Posterior vena cava (tissue), 2 donors: ENCODE results near the gene GNG12. TPM values are rescaled to one million over a fixed set of nuclear protein-coding genes. Genes with fewer than 3 reads are reported as not detected.
A peak's percentile ranks its signal among the peaks of the same experiment; 100 is the strongest.

ENCODE experiments used
- DNase-seq: peaks from one replicate; pipeline ENCODE4 v3.0.0-alpha.2; 2020; ENCODE audit warnings: low spot score
- intact Hi-C, 2 donors: fragments of 100-400 bp; cut with DNase I; formaldehyde crosslinking; loops; one replicate each; pipeline versions ENCODE4 v1.14.1 to v1.14.2; 2022 to 2023
- total RNA-seq, 2 donors: library from RNA; stranded (reverse); fragmentation: NEBNext Ultra II Directional; extraction: Animal tissue kit (Norgen Biotek cat#: 25700); gene quantifications; one replicate each; pipeline ENCODE4 v1.2.1, GENCODE V29; 2021
- donor health status: DM: yes; HTN: yes; CAD: no.
- donor health status: DM: yes; HTN: yes; CAD: no.

Gene GNG12
- total RNA-seq, 2 donors from 2014 or later, result 165 to 166 TPM

GRCh38 chr1:67769633-67770256, 63.5 kb downstream of the GNG12 start:
- DNase-seq, result no peak
- intact Hi-C loops, result loop anchor here (10.0 kb wide), 2 partner anchors 65 to 345 kb away; partner anchors contain the start of gene GNG12 (in 1 of the 2)

DNA sequence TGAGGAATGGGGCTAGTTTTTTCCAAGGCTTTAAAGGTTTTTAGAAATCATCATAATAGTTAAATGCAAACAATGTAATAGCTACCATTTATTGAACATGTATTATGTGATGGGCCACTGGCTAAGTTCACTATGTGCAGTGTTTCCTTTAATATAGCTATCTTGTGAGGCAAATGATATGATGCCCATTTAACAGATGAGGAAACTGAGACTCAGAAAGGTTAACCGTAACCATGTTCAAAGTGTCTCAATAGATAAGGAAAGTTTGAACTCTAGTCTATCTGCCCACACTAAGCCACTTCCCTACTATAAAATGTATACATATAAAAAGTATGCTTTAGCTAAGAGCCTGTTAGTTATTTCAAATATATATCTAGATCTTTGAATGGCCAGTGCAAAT, 64.8 kb downstream of the GNG12 start:
- intact Hi-C loops, result loop anchor here (10.0 kb wide), 2 partner anchors 66 to 346 kb away; partner anchors contain the start of gene GNG12 (in 1 of the 2)

DNA sequence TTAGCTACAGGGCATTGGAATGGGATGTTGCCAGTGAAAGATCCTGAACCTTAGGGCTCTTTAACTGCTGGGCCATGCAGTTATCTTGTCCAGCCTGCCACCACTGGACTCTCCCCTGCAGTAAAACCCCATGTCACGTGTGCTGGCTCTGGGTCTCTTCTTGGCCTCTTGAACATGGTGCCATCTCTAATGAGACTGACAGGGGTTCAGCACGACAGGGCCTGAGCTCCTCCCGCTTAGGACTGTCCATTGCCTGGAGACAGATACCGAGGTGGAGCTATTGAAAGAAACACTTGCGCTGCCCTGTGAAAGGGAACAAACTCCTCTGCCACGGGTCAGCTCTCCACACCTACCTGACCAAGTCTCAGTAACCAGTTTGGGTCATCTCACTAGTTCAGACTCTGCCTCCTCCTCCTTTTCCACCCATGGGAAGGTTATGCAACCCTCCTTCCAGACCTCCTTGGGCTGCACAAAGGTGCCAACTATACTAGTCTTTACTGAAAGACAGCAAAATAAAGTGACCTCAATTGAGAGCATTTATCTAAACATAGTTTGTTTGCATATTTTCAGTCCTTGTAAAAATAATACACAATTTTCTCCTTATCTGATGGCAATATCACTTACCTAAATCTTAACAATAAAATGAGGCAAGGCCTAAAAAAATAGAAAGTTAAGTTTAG, 66.0 kb downstream of the GNG12 start:
- intact Hi-C loops, result loop anchor here (10.0 kb wide), 2 partner anchors 68 to 348 kb away; partner anchors contain the start of gene GNG12 (in 1 of the 2)
- DNase-seq, result no peak

More for the DNA sequence above, 64.8 kb downstream of the GNG12 start:
- DNase-seq, result no peak

- DNase-seq, result peak; percentile 84
- intact Hi-C loops, result loop anchor here (10.0 kb wide), 2 partner anchors 68 to 348 kb away; partner anchors contain the start of gene GNG12 (in 1 of the 2)
These were observed 66.9 kb downstream of the GNG12 start for GRCh38 chr1:67766141-67766978.

DNA sequence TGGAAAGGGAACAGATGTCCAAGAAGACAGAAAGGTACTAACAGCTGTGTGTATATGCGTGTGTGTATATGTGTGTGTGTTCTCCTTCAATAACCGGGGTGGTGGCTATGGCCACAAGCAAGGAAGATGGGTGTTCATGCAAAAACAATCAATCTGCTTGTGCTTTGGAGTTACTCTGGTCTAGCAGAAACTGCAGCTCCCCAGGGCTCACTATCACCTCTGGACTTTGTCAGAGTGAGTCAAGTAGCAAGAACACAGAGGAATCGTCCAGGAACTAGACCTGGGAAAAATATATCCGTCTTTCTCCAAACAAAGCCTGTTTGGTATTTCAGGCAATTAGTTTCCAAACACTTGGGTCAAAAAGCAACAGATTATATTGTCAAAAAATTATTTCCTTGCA, 68.6 kb downstream of the GNG12 start:
- intact Hi-C loops, result loop anchor here (5.0 to 10.0 kb wide), 4 partner anchors 70 to 350 kb away; partner anchors contain the start of gene GNG12 (in 1 of the 2)
- DNase-seq, result no peak

- intact Hi-C loops, result loop anchor here (5.0 to 10.0 kb wide), 4 partner anchors 73 to 353 kb away; partner anchors contain the start of gene GNG12 (in 1 of the 2)
- no peak for DNase-seq
These were observed 71.5 kb downstream of the GNG12 start for GRCh38 chr1:67761730-67762129.

GRCh38 chr1:67761091-67761490, 72.2 kb downstream of the GNG12 start:
- intact Hi-C loops, result loop anchor here (5.0 to 10.0 kb wide), 4 partner anchors 74 to 354 kb away; partner anchors contain the start of gene GNG12 (in 1 of the 2)

GRCh38 chr1:67760030-67760821, 73.0 kb downstream of the GNG12 start:
- no peak for DNase-seq
- intact Hi-C loops, result loop anchor here (5.0 to 10.0 kb wide), 4 partner anchors 75 to 355 kb away; partner anchors contain the start of gene GNG12 (in 1 of the 2)

More at GRCh38 chr1:67761091-67761490, 72.2 kb downstream of the GNG12 start:
- DNase-seq, result no peak

- intact Hi-C loops, result loop anchor here (5.0 to 10.0 kb wide), 10 partner anchors 42 to 355 kb away; partner anchors contain the start of genes GADD45A (in 2 of the 2) and GNG12 (in 1 of the 2)
- DNase-seq, result no peak
These were observed 73.6 kb downstream of the GNG12 start for GRCh38 chr1:67759692-67760029.

- intact Hi-C loops, result loop anchor here (5.0 to 10.0 kb wide), 6 partner anchors 42 to 227 kb away; partner anchors contain the start of gene GADD45A (in 2 of the 2)
- DNase-seq, result no peak
These were observed 74.2 kb downstream of the GNG12 start for GRCh38 chr1:67759066-67759465.

DNA sequence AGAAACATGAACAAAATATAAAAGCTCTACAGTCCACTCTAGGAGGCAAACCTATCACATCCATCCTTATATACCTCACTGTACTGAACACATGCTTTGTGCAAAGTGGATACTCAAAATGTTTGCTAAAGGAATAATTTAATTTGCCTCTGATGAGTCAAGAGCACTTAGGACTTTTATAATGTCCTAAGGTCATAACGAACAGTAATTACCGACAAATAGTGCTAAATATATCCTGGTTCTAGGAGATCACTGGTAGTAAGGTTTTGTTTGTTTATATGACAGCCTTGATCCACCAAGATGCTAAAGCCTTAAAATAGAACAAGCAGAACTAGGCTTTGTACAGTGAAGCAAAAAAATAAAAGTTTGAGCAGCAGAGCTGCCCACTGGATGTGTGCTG, 77.6 kb downstream of the GNG12 start:
- intact Hi-C loops, result loop anchor here (5.0 to 10.0 kb wide), 6 partner anchors 38 to 223 kb away; partner anchors contain the start of gene GADD45A (in 2 of the 2)
- DNase-seq, result no peak

- intact Hi-C loops, result loop anchor here (5.0 to 10.0 kb wide), 6 partner anchors 38 to 223 kb away; partner anchors contain the start of gene GADD45A (in 2 of the 2)
These were observed 78.1 kb downstream of the GNG12 start for GRCh38 chr1:67755160-67755559.

DNA sequence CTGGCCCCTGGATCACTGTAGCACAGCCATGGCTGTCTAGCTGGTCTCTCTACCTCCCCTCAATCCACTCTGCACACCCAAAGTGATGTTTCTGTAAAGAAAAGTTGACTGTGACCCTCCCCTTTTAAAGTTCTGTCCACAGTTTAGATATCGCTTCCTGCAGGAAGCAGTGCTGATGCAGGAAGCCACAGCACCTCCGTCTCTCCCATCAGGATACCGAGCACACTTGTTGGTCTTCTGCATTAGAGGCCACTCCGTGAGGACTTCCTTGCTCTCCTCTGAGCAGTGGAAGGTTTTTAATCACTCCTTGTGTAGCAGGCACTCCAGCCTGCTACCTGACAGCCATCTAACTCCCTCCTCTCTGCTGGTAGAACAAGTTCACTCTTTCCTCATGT, 78.7 kb downstream of the GNG12 start:
- DNase-seq, result no peak
- intact Hi-C loops, result loop anchor here in 1 of 2 donors (10.0 kb wide), 2 partner anchors 70 to 170 kb away; partner anchors contain the start of gene GADD45A

More at GRCh38 chr1:67755160-67755559, 78.1 kb downstream of the GNG12 start:
- DNase-seq, result no peak

- no peak for DNase-seq
- intact Hi-C loops, result loop anchor here in 1 of 2 donors (10.0 kb wide), 2 partner anchors 69 to 169 kb away; partner anchors contain the start of gene GADD45A
These were observed 79.3 kb downstream of the GNG12 start for GRCh38 chr1:67753776-67754525.

DNA sequence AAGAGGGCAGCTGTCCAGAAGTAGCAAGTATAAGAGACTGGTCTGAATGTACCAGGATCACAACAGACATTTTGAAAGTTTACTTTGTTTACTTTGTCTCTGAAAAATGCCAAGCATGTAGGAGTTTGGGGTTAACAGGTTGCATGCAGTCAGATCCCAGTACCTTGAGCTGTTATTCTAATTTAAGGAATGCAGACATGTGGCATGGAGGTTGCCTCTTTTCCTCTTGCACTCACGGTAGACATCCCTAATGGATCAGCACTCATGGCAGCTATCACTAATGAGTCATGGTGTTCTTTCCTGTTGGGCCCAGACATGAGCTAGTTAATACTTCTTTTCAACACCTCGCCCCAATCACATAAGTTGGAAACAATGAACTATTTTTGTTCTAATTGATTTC, 81.0 kb downstream of the GNG12 start:
- no peak for DNase-seq
- intact Hi-C loops, result loop anchor here in 1 of 2 donors (10.0 kb wide), 2 partner anchors 68 to 168 kb away; partner anchors contain the start of gene GADD45A

DNA sequence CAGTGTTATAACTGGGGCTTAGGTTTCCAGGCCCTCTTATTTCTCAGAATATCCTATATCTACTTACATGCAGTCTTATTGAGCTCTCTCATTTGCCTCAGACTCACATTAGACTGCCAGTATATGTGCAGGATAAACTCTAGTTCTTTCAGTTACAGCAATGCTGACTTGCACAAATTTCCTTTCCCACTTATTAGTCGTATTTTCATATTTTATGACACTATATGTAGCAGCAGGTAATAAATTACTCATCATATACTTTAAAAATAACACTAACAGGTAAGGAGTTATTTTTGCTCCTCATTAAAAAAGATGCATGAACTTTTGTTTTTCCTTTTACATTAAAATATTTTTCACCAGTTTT, 82.6 kb downstream of the GNG12 start:
- intact Hi-C loops, result loop anchor here in 1 of 2 donors (10.0 kb wide), 2 partner anchors 66 to 166 kb away; partner anchors contain the start of gene GADD45A
- DNase-seq, result no peak
